ENCODE results near the gene CNDP1.

The CNDP1 gene

DNA sequence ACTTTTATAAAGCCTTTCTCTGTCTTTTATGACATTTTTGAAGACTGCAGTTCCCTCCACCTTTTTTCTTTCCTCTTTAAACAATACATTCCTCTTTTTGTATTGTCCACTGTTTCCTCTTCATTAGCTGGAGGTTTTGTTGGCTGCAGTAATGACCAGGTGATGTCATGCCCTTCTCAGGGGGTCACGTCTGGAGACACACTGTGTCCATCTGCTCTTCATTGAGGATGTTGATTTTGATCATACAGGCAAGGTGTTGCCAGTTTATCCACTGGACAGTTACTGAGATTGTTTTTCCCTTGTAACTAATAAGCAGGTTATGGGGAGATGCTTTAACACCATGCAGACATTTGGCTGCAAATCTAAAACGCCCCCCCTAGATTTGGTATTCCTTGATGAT, 83.2 kb downstream of the CNDP1 start:
- Histone ChIP-seq H3K27ac (ENCODE audit: low read depth, low read length) (no peak overlapping the region), H2AK5ac (ENCODE audit: low read length) (no peak overlapping the region), H3K4ac (ENCODE audit: low read depth, low read length) (no peak overlapping the region), H3K79me2 (ENCODE audit: control insufficient read depth, insufficient read depth, low read length, poor library complexity) (no peaks in the 10 kb centered on the region), H3K79me1 (ENCODE audit: low read length) (no peaks in the 10 kb centered on the region), H3K18ac (ENCODE audit: low read length) (no peak overlapping the region), H3K14ac (ENCODE audit: low read length) (no peak overlapping the region), H4K8ac (ENCODE audit: low read depth, low read length) (no peak overlapping the region), H3K9me3 (ENCODE audit: insufficient read depth, low read depth, low read length) (peaks cover 6% of the 10 kb centered on the region), H3K4me2 (ENCODE audit: low read length) (no peak overlapping the region), H4K12ac (ENCODE audit: low read depth, low read length) (no peak overlapping the region), H2BK120ac (ENCODE audit: insufficient read depth, low read length, poor library complexity) (no peak overlapping the region), H2BK5ac (ENCODE audit: low read depth, low read length, poor library complexity) (no peak overlapping the region), H3K9ac (ENCODE audit: low read length) (no peak overlapping the region), H3K4me1 (ENCODE audit: control insufficient read depth in 1 of 2, insufficient read depth in 2 of 2, low read length in 2 of 2) (no peaks in the 10 kb centered on the region), H3K36me3 (ENCODE audit: control insufficient read depth in 1 of 2, insufficient read depth in 2 of 2, low read length in 2 of 2) (peaks cover 0 to 3% of the 10 kb centered on the region in 2 experiments), H2BK12ac (ENCODE audit: low read length) (no peak overlapping the region), H3K23ac (ENCODE audit: low read length) (no peak overlapping the region), H3K4me3 (ENCODE audit: low read depth, low read length) (no peak overlapping the region), H2AFZ (ENCODE audit: insufficient read depth, low read length, poor library complexity) (no peak overlapping the region), H3K27me3 (ENCODE audit: insufficient read depth, low read length) (no peaks in the 10 kb centered on the region), H4K91ac (ENCODE audit: low read depth, low read length) (no peak overlapping the region)
- WGBS (ENCODE audit: extremely low coverage, insufficient coverage, insufficient read length): no CpG with 5 or more reads among the region's 2 CpGs
- no peak for DNase-seq

DNA sequence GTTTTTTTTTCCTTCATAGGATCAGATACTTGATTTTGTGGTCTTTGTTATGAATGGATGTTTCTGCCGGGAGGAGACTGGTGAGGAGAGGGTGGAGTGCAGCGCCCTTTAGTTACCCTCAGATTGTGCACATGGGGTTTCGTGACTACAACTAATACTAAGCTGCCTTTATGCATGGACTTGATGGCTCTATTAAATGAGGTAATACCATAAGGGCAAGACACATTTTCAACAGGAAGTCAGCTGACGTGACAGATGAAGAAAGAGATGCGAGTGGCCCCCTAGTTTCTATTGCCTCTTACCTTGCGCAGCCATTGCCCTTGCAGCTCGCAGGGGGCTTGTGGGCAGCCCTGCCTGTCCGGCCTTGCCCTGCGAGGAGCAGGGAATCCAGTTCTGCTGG, 87.8 kb downstream of the CNDP1 start:
- H3K4ac ChIP-seq (ENCODE audit: low read depth, low read length): no peak overlapping the region
- H3K27me3 ChIP-seq (ENCODE audit: insufficient read depth, low read length): no peaks in the 10 kb centered on the region
- no peak overlapping the region for H3K9ac ChIP-seq (ENCODE audit: low read length)
- H3K79me1 ChIP-seq (ENCODE audit: low read length): no peaks in the 10 kb centered on the region
- H3K27ac ChIP-seq (ENCODE audit: low read depth, low read length): no peak overlapping the region
- H3K4me3 ChIP-seq (ENCODE audit: low read depth, low read length): no peak overlapping the region
- DNase-seq: no peak
- H3K79me2 ChIP-seq (ENCODE audit: control insufficient read depth, insufficient read depth, low read length, poor library complexity): no peaks in the 10 kb centered on the region
- no peak overlapping the region for H2BK5ac ChIP-seq (ENCODE audit: low read depth, low read length, poor library complexity)
- H4K91ac ChIP-seq (ENCODE audit: low read depth, low read length): no peak overlapping the region
- H3K23ac ChIP-seq (ENCODE audit: low read length): no peak overlapping the region
- no peak overlapping the region for H2AK5ac ChIP-seq (ENCODE audit: low read length)
- no peak overlapping the region for H3K14ac ChIP-seq (ENCODE audit: low read length)
- no peaks in the 10 kb centered on the region for H3K4me1 ChIP-seq (ENCODE audit: control insufficient read depth in 1 of 2, insufficient read depth in 2 of 2, low read length in 2 of 2)
- H2AFZ ChIP-seq (ENCODE audit: insufficient read depth, low read length, poor library complexity): no peak overlapping the region
- WGBS (ENCODE audit: extremely low coverage, insufficient coverage, insufficient read length): no CpG with 5 or more reads among the region's 9 CpGs
- H4K8ac ChIP-seq (ENCODE audit: low read depth, low read length): no peak overlapping the region
- H2BK120ac ChIP-seq (ENCODE audit: insufficient read depth, low read length, poor library complexity): no peak overlapping the region
- no peak overlapping the region for H3K18ac ChIP-seq (ENCODE audit: low read length)
- H4K12ac ChIP-seq (ENCODE audit: low read depth, low read length): no peak overlapping the region
- H3K36me3 ChIP-seq (ENCODE audit: control insufficient read depth in 1 of 2, insufficient read depth in 2 of 2, low read length in 2 of 2): no peaks in the 10 kb centered on the region
- no peak overlapping the region for H3K4me2 ChIP-seq (ENCODE audit: low read length)
- H2BK12ac ChIP-seq (ENCODE audit: low read length): no peak overlapping the region
- H3K9me3 ChIP-seq (ENCODE audit: insufficient read depth, low read depth, low read length): peaks cover 1% of the 10 kb centered on the region

DNA sequence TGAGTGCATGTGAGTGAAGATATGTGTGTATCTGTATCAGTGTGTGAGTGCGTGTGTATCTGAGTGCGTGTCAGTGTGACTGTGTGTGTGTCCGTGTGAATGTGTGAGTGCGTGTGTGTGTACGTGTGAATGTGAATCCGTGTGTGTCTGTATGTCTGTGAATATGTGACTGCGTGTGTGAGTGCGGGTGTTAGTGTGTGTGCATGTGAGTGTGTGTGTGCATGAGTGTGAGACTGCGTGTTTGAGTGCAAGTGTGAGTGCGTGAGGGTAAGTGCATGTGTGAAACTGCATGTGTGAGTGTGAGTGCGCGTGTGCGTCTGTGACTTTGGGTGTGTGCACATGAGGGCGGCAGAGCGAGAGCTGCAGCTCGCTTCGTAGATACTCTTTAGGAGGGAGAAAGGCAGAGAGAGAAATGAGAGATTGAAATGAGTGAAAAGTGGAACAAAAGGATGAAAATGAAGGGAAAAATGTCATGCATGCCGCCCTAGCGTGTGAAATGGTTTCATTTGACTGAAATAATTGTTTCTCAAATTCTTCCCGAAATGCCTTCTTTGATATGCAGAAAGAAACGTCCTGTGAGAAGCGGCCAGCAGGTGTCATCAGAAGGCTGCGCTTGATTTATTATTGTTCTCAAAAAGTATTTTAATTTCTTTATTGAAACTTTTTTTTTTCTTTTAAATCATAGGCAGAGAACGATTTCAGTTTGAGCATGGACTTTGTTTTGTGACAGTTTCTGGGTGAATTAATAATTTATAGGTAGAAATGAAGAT, 88.9 kb downstream of the CNDP1 start:
- Histone ChIP-seq H3K36me3 (ENCODE audit: control insufficient read depth in 1 of 2, insufficient read depth in 2 of 2, low read length in 2 of 2) (no peaks in the 10 kb centered on the region), H3K18ac (ENCODE audit: low read length) (no peak overlapping the region), H2BK12ac (ENCODE audit: low read length) (no peak overlapping the region), H3K4ac (ENCODE audit: low read depth, low read length) (no peak overlapping the region), H2BK120ac (ENCODE audit: insufficient read depth, low read length, poor library complexity) (no peak overlapping the region), H2AK5ac (ENCODE audit: low read length) (no peak overlapping the region), H4K8ac (ENCODE audit: low read depth, low read length) (no peak overlapping the region), H3K4me1 (ENCODE audit: control insufficient read depth in 1 of 2, insufficient read depth in 2 of 2, low read length in 2 of 2) (no peaks in the 10 kb centered on the region), H3K4me2 (ENCODE audit: low read length) (no peak overlapping the region), H2BK5ac (ENCODE audit: low read depth, low read length, poor library complexity) (no peak overlapping the region), H3K23ac (ENCODE audit: low read length) (peak overlapping the region; percentile 87), H3K9me3 (ENCODE audit: insufficient read depth, low read depth, low read length) (peaks cover 1% of the 10 kb centered on the region), H3K79me2 (ENCODE audit: control insufficient read depth, insufficient read depth, low read length, poor library complexity) (no peaks in the 10 kb centered on the region), H3K4me3 (ENCODE audit: low read depth, low read length) (peak overlapping the region; percentile 55), H3K79me1 (ENCODE audit: low read length) (no peaks in the 10 kb centered on the region), H3K27me3 (ENCODE audit: insufficient read depth, low read length) (no peaks in the 10 kb centered on the region), H2AFZ (ENCODE audit: insufficient read depth, low read length, poor library complexity) (no peak overlapping the region), H3K9ac (ENCODE audit: low read length) (no peak overlapping the region), H3K14ac (ENCODE audit: low read length) (no peak overlapping the region), H3K27ac (ENCODE audit: low read depth, low read length) (no peak overlapping the region), H4K91ac (ENCODE audit: low read depth, low read length) (no peak overlapping the region), H4K12ac (ENCODE audit: low read depth, low read length) (no peak overlapping the region)
- WGBS (ENCODE audit: extremely low coverage, insufficient coverage, insufficient read length): no CpG with 5 or more reads among the region's 24 CpGs
- DNase-seq: peak in 1 of 2 donors; percentile 51

DNA sequence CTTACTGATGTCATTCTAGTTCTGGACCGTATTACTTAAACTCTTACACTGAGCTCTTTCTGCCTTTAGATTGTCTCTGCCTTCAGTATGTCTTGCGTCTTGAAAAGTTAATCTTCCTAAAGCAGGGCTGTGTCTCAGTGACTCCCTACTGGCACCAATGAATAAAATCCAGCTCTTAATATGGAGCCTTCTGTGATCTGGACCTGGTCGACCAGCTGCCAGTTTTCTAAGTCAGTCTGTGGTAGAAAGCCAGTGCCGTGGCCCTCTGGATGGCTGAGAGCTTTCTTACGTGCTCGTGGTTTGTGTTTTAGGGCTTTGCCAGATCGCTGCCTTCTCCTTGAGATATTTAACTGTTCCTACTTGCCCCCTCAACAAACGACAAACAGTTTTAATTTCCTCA, 90.2 kb downstream of the CNDP1 start:
- Histone ChIP-seq H4K8ac (ENCODE audit: low read depth, low read length) (no peak overlapping the region), H3K4me2 (ENCODE audit: low read length) (no peak overlapping the region), H3K4me1 (ENCODE audit: control insufficient read depth in 1 of 2, insufficient read depth in 2 of 2, low read length in 2 of 2) (peaks cover 0 to 3% of the 10 kb centered on the region in 2 experiments), H3K79me1 (ENCODE audit: low read length) (no peaks in the 10 kb centered on the region), H2AK5ac (ENCODE audit: low read length) (no peak overlapping the region), H2BK120ac (ENCODE audit: insufficient read depth, low read length, poor library complexity) (no peak overlapping the region), H3K14ac (ENCODE audit: low read length) (no peak overlapping the region), H3K79me2 (ENCODE audit: control insufficient read depth, insufficient read depth, low read length, poor library complexity) (no peaks in the 10 kb centered on the region), H3K9ac (ENCODE audit: low read length) (no peak overlapping the region), H3K4me3 (ENCODE audit: low read depth, low read length) (no peak overlapping the region), H2BK5ac (ENCODE audit: low read depth, low read length, poor library complexity) (no peak overlapping the region), H2AFZ (ENCODE audit: insufficient read depth, low read length, poor library complexity) (no peak overlapping the region), H4K12ac (ENCODE audit: low read depth, low read length) (no peak overlapping the region), H3K18ac (ENCODE audit: low read length) (no peak overlapping the region), H3K23ac (ENCODE audit: low read length) (no peak overlapping the region), H3K27ac (ENCODE audit: low read depth, low read length) (no peak overlapping the region), H3K9me3 (ENCODE audit: insufficient read depth, low read depth, low read length) (peaks cover 1% of the 10 kb centered on the region), H3K4ac (ENCODE audit: low read depth, low read length) (no peak overlapping the region), H3K36me3 (ENCODE audit: control insufficient read depth in 1 of 2, insufficient read depth in 2 of 2, low read length in 2 of 2) (no peaks in the 10 kb centered on the region), H4K91ac (ENCODE audit: low read depth, low read length) (no peak overlapping the region), H2BK12ac (ENCODE audit: low read length) (no peak overlapping the region), H3K27me3 (ENCODE audit: insufficient read depth, low read length) (no peaks in the 10 kb centered on the region)
- no CpG with 5 or more reads among the region's 8 CpGs for WGBS (ENCODE audit: extremely low coverage, insufficient coverage, insufficient read length)
- DNase-seq: no peak
